WTC11 (cell line): Measurements from ENCODE around the gene SPRTN.

Source experiments
- ATF1 ChIP-seq: sonication (generic); formaldehyde crosslinking; IDR thresholded peaks from 2 replicates; pipeline ENCODE4 v1.8.1; 2023; ENCODE audit warnings: mild to moderate bottlenecking, moderate library complexity, missing genetic modification reagents
- ATF3 ChIP-seq: sonication (generic); formaldehyde crosslinking; conservative IDR thresholded peaks from 2 replicates; pipeline ENCODE4 v1.8.1; 2022; ENCODE audit warnings: mild to moderate bottlenecking, missing genetic modification reagents
- CTCF ChIP-seq: fragments of 200-600 bp; IDR thresholded peaks from 2 replicates; pipeline ENCODE4 v1.8.0; 2022; ENCODE audit warnings: antibody characterized with exemption
- FOXP4 ChIP-seq: sonication (generic); formaldehyde crosslinking; IDR thresholded peaks from 2 replicates; pipeline ENCODE4 v1.8.0; 2022; ENCODE audit warnings: mild to moderate bottlenecking, missing genetic modification reagents
- SMAD4 ChIP-seq: sonication (generic); formaldehyde crosslinking; IDR thresholded peaks from 2 replicates; pipeline ENCODE4 v1.8.0; 2022; ENCODE audit warnings: mild to moderate bottlenecking, missing genetic modification reagents
- USF2 ChIP-seq: sonication (generic); formaldehyde crosslinking; IDR thresholded peaks from 2 replicates; pipeline ENCODE4 v1.8.1; 2023; ENCODE audit warnings: mild to moderate bottlenecking, missing genetic modification reagents, moderate library complexity
- ZNF232 ChIP-seq: sonication (generic); formaldehyde crosslinking; IDR thresholded peaks from 2 replicates; pipeline ENCODE4 v1.8.0; 2022; ENCODE audit warnings: mild to moderate bottlenecking, missing genetic modification reagents

DNA sequence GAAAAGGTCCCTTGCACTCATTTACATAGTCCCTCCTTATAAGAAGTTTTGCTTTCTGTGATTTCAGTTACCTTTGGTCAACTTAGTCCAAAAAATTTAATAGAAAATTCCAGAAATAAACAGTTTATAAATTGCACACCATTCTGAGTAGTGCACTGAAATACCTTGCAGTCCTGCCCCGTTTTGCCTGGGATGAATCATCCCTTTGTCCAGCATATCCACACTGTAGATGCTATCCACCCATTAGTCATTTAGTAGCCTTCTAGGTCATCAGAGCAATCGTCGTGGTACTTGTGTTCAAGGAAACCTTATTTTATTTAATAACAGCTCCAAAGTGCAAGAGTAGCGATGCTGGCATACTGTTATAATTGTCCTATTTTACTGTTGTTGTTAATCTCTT, 38.0 kb downstream of the SPRTN start:
- TF ChIP-seq FOXP4 (CRISPR knock-in tag), result no peak
- no peak for TF ChIP-seq ZNF232 (CRISPR knock-in tag)
- no peak for TF ChIP-seq USF2 (CRISPR knock-in tag)
- no peak for TF ChIP-seq CTCF
- no peak for TF ChIP-seq ATF3 (CRISPR knock-in tag)
- TF ChIP-seq ATF1 (CRISPR knock-in tag), result no peak
- no peak for TF ChIP-seq SMAD4 (CRISPR knock-in tag)
